Loucy (cell line): ENCODE results near the gene CLEC12A.

Source experiments
- EZH2phosphoT487 ChIP-seq: fragments of 200-600 bp; IDR thresholded peaks from 2 replicates; pipeline ENCODE4 v1.6.1; 2018; ENCODE audit warnings: antibody characterized with exemption, mild to moderate bottlenecking, moderate library complexity, borderline replicate concordance
- TF ChIP-seq, protein P1 (sequence below): fragments of 200-600 bp; sonication (generic); conservative IDR thresholded peaks from 2 replicates; pipeline ENCODE4 v1.5.1; 2014; ENCODE audit warnings: mild to moderate bottlenecking, antibody characterized with exemption, low read length

DNA sequence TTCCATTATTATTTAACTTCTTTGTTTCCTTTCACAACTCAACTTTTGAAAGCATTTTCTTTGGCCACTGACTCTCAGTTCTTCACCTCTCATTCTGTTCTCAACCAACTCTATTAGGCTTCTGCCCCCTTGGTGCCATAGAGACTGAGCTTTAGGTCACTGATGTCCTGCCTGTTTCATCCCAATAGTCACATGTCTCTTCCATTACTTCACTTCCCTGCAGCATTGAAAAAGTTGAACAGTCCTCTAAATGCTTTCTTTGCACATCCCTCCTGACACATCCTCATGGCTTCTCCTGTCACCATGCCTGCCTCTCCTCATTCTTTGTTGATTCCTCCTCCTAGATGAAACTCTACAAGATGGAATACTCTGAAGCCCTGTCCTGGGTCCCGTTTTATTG is 2.7 kb downstream of the CLEC12A start:
- TF ChIP-seq, protein P1, sequence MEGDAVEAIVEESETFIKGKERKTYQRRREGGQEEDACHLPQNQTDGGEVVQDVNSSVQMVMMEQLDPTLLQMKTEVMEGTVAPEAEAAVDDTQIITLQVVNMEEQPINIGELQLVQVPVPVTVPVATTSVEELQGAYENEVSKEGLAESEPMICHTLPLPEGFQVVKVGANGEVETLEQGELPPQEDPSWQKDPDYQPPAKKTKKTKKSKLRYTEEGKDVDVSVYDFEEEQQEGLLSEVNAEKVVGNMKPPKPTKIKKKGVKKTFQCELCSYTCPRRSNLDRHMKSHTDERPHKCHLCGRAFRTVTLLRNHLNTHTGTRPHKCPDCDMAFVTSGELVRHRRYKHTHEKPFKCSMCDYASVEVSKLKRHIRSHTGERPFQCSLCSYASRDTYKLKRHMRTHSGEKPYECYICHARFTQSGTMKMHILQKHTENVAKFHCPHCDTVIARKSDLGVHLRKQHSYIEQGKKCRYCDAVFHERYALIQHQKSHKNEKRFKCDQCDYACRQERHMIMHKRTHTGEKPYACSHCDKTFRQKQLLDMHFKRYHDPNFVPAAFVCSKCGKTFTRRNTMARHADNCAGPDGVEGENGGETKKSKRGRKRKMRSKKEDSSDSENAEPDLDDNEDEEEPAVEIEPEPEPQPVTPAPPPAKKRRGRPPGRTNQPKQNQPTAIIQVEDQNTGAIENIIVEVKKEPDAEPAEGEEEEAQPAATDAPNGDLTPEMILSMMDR, result no peak
- TF ChIP-seq EZH2phosphoT487, result no peak
